ENCODE measurements around the gene PRSS1.

- no peak for TF ChIP-seq CTCF (IDR thresholded peaks at IDR 0.05; ENCODE audit: extremely low read depth in 1 of 2, insufficient read depth in 1 of 2, low read depth in 1 of 2, low read length in 2 of 2)
- no peak for TF ChIP-seq POLR2A (IDR thresholded peaks at IDR 0.05; ENCODE audit: low read depth, low read length)
- no peak for TF ChIP-seq EZH2 (IDR thresholded peaks at IDR 0.05; ENCODE audit: borderline replicate concordance, low read depth, low read length, severe bottlenecking)
- TF ChIP-seq POLR2AphosphoS5 (IDR thresholded peaks at IDR 0.05; ENCODE audit: insufficient read depth, low read depth, low read length), result no peak
- TF ChIP-seq MAX (IDR thresholded peaks at IDR 0.05; ENCODE audit: insufficient read depth, insufficient read length), result no peak
- no peak for TF ChIP-seq FOS (IDR thresholded peaks at IDR 0.05; ENCODE audit: borderline replicate concordance, insufficient read depth, low read length)
Observed at GRCh38 chr7:142767451-142767850, 18.2 kb downstream of the PRSS1 start.

Measured in endothelial cell of umbilical vein (primary cell).